Measurements from ENCODE around the gene CMSS1. TPM values are rescaled to one million over a fixed set of nuclear protein-coding genes. Genes with fewer than 3 reads are reported as not detected.

The CMSS1 gene
- total RNA-seq, 1 experiment from 2014 or later: 64.1 TPM

DNA sequence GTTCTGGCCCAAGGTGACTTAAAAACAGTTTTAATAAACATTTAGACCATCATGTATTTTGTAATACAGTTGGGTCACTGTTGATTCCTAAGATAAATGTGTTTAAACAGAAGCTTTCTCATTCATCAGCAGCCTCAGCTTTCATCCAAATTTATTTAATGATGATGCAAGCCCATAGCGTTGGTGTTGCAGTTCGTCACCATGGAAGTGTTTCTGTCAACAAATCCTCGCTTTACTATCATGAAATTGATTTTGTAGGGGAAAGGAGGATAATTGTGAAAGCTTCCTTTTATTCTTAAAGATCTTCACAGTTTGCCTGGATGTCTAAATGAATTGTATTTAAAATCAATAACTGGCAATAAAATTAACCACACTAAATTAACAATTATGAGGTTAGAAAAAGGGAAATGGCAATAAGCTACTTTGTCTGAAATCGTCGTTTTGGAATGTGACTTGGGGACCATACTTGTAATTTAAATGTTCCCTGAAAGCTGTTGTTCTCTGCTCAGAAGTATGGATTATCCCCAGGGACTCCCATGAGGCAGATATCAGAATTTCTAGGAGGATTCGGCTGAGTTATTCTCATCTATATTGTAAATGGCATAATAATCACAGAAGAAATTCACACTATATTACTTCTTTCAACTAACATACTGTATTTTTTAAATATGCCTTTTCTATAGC lies 29.0 kb downstream of the CMSS1 start:
- Histone ChIP-seq H3K4me1 (ENCODE audit: control insufficient read depth in 1 of 2, insufficient read depth in 2 of 2, low read length in 2 of 2) (no peaks in the 10 kb centered on the region), H3K27me3 (ENCODE audit: insufficient read depth, low read length) (no peaks in the 10 kb centered on the region), H3K4me3 (replicated peaks in 1 of 2; ENCODE audit: low read depth in 1 of 2, low read length in 2 of 2) (no peak overlapping the region), H3K9me3 (ENCODE audit: control insufficient read depth in 1 of 2, insufficient read depth in 1 of 2, low read depth in 1 of 2, low read length in 2 of 2) (no peaks in the 10 kb centered on the region), H3K9me2 (ENCODE audit: insufficient read depth) (no peaks in the 10 kb centered on the region), H3K36me3 (ENCODE audit: control insufficient read depth in 1 of 2, insufficient read depth in 2 of 2, low read length in 2 of 2) (no peaks in the 10 kb centered on the region), H2AFZ (ENCODE audit: low read depth, low read length, poor library complexity, severe bottlenecking) (no peak overlapping the region), H4K20me1 (ENCODE audit: insufficient read depth) (0 out of 2 replicates have a peak, but pooled peaks cover 3% of the 10 kb centered on the region), H3K9ac (ENCODE audit: low read length) (no peak overlapping the region), H3K79me2 (ENCODE audit: insufficient read depth, low read length) (peaks cover 57% of the 10 kb centered on the region), H3K4me2 (ENCODE audit: low read length) (no peak overlapping the region), H3K27ac (ENCODE audit: low read depth, low read length) (no peak overlapping the region)
- no TSS peak for BruUV-seq (replicated peaks)
- intact Hi-C loops (cut with micrococcal nuclease): no loop called here
- no peak for DNase-seq (ENCODE audit: low read depth, low spot score)
- ChIA-PET POLR2A (no interaction called here), CTCF (interaction anchor here (2.1 kb wide), 1 partner anchor 408 kb away, joined by 11 read pairs; no protein-coding TSS in a partner anchor), RAD21 (ENCODE audit: low non-redundant PET in 1 of 2, low total read pairs in 2 of 2, uncharacterized antibody in 2 of 2, unreplicated experiment in 2 of 2) (no interaction called here)
- no peak for ATAC-seq
- no peak for TF ChIP-seq SIN3A (IDR thresholded peaks at IDR 0.05; ENCODE audit: low read depth)

DNA sequence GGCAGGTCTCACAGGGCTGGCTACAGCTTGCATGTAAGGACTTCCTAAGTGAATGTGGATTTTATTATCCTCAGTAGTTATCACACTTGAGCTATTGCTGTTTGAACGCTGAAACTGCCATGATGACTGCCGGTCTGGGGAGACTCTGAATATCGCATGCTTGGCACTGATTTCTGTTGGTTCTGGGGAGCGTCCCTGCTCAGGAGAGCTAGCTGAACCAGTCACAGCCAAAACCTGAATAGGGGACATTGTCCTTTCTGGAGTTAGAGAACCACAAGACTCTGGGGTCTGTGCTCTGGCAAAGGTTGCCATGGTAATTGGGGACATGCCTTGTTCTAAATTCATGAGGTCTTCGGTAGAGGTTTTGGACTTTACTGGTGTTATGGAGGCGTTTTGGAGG lies 30.8 kb downstream of the CMSS1 start:
- Histone ChIP-seq H3K27ac (ENCODE audit: low read depth, low read length) (no peak overlapping the region), H3K4me2 (ENCODE audit: low read length) (no peak overlapping the region), H3K27me3 (ENCODE audit: insufficient read depth, low read length) (no peaks in the 10 kb centered on the region), H4K20me1 (ENCODE audit: insufficient read depth) (0 out of 2 replicates have a peak, but pooled peaks cover 3% of the 10 kb centered on the region), H3K9me3 (ENCODE audit: control insufficient read depth in 1 of 2, insufficient read depth in 1 of 2, low read depth in 1 of 2, low read length in 2 of 2) (no peaks in the 10 kb centered on the region), H3K36me3 (ENCODE audit: control insufficient read depth in 1 of 2, insufficient read depth in 2 of 2, low read length in 2 of 2) (no peaks in the 10 kb centered on the region), H3K9me2 (ENCODE audit: insufficient read depth) (no peaks in the 10 kb centered on the region), H3K4me1 (ENCODE audit: control insufficient read depth in 1 of 2, insufficient read depth in 2 of 2, low read length in 2 of 2) (no peaks in the 10 kb centered on the region), H2AFZ (ENCODE audit: low read depth, low read length, poor library complexity, severe bottlenecking) (no peak overlapping the region), H3K9ac (ENCODE audit: low read length) (no peak overlapping the region), H3K79me2 (ENCODE audit: insufficient read depth, low read length) (peaks cover 66% of the 10 kb centered on the region), H3K4me3 (replicated peaks in 1 of 2; ENCODE audit: low read depth in 1 of 2, low read length in 2 of 2) (no peak overlapping the region)
- ChIA-PET RAD21 (ENCODE audit: low non-redundant PET in 1 of 2, low total read pairs in 2 of 2, uncharacterized antibody in 2 of 2, unreplicated experiment in 2 of 2) (no interaction called here), CTCF (no interaction called here), POLR2A (no interaction called here)
- TF ChIP-seq EGR1 (IDR thresholded peaks at IDR 0.05; ENCODE audit: low read depth) (no peak), SRF (IDR thresholded peaks at IDR 0.05; ENCODE audit: low read depth) (no peak), POLR2AphosphoS5 (IDR thresholded peaks at IDR 0.05; ENCODE audit: low read depth, low read length) (no peak), SIN3A (IDR thresholded peaks at IDR 0.05; ENCODE audit: low read depth) (no peak), ZNF274 (IDR thresholded peaks at IDR 0.05; ENCODE audit: low read depth, low read length) (no peak)
- TF ChIP-seq, protein P1, sequence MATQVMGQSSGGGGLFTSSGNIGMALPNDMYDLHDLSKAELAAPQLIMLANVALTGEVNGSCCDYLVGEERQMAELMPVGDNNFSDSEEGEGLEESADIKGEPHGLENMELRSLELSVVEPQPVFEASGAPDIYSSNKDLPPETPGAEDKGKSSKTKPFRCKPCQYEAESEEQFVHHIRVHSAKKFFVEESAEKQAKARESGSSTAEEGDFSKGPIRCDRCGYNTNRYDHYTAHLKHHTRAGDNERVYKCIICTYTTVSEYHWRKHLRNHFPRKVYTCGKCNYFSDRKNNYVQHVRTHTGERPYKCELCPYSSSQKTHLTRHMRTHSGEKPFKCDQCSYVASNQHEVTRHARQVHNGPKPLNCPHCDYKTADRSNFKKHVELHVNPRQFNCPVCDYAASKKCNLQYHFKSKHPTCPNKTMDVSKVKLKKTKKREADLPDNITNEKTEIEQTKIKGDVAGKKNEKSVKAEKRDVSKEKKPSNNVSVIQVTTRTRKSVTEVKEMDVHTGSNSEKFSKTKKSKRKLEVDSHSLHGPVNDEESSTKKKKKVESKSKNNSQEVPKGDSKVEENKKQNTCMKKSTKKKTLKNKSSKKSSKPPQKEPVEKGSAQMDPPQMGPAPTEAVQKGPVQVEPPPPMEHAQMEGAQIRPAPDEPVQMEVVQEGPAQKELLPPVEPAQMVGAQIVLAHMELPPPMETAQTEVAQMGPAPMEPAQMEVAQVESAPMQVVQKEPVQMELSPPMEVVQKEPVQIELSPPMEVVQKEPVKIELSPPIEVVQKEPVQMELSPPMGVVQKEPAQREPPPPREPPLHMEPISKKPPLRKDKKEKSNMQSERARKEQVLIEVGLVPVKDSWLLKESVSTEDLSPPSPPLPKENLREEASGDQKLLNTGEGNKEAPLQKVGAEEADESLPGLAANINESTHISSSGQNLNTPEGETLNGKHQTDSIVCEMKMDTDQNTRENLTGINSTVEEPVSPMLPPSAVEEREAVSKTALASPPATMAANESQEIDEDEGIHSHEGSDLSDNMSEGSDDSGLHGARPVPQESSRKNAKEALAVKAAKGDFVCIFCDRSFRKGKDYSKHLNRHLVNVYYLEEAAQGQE (IDR thresholded peaks at IDR 0.05; ENCODE audit: low read depth): no peak
- TF ChIP-seq, protein P2, sequence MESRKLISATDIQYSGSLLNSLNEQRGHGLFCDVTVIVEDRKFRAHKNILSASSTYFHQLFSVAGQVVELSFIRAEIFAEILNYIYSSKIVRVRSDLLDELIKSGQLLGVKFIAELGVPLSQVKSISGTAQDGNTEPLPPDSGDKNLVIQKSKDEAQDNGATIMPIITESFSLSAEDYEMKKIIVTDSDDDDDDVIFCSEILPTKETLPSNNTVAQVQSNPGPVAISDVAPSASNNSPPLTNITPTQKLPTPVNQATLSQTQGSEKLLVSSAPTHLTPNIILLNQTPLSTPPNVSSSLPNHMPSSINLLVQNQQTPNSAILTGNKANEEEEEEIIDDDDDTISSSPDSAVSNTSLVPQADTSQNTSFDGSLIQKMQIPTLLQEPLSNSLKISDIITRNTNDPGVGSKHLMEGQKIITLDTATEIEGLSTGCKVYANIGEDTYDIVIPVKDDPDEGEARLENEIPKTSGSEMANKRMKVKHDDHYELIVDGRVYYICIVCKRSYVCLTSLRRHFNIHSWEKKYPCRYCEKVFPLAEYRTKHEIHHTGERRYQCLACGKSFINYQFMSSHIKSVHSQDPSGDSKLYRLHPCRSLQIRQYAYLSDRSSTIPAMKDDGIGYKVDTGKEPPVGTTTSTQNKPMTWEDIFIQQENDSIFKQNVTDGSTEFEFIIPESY (IDR thresholded peaks at IDR 0.05; ENCODE audit: extremely low read depth, insufficient replicate concordance, low read length): no peak
- DNase-seq (ENCODE audit: low read depth, low spot score) (no peak), ATAC-seq (no peak)
- no TSS peak for BruUV-seq (replicated peaks)
- intact Hi-C loops (cut with micrococcal nuclease): no loop called here
